Neural cell (in vitro differentiated cells): ENCODE data around the gene KLLN. TPM values are rescaled to one million over a fixed set of nuclear protein-coding genes. Genes with fewer than 3 reads are reported as not detected.

Source experiments
- H2AFZ ChIP-seq: fragments of 200-600, 300-800 bp; sonication (generic), shearing (Covaris generic); 2 replicates; pipeline ENCODE4 v1.6.0; 2014; ENCODE audit warnings: low read depth, mild to moderate bottlenecking, antibody characterized with exemption, low read length, moderate library complexity
- H3F3A ChIP-seq: fragments of 200-600 bp; shearing (Covaris generic); 2 replicates; pipeline ENCODE4 v1.6.1; 2016; ENCODE audit warnings: mild to moderate bottlenecking, moderate library complexity, mixed read lengths, antibody characterized with exemption, low read length; ENCODE audit not compliant: insufficient read depth, poor library complexity, severe bottlenecking
- H3K27ac ChIP-seq: fragments of 200-600, 300-800 bp; sonication (generic), shearing (Covaris generic); 2 replicates; pipeline ENCODE4 v1.5.1; 2014; ENCODE audit warnings: mild to moderate bottlenecking, low read length, moderate library complexity
- H3K27me3 ChIP-seq: fragments of 300-800, 200-600 bp; sonication (generic), shearing (Covaris generic); 2 replicates; pipeline ENCODE4 v1.6.0; 2014; ENCODE audit warnings: mild to moderate bottlenecking, low read depth, low read length, moderate library complexity; ENCODE audit not compliant: insufficient read depth
- H3K36me3 ChIP-seq: fragments of 300-800, 200-600 bp; sonication (generic), shearing (Covaris generic); 2 replicates; pipeline ENCODE4 v1.5.1; 2014; ENCODE audit warnings: mild to moderate bottlenecking, antibody characterized with exemption, low read length, moderate library complexity; ENCODE audit not compliant: insufficient read depth
- H3K4me2 ChIP-seq: fragments of 300-800, 200-600 bp; sonication (generic), shearing (Covaris generic); 2 replicates; pipeline ENCODE4 v1.6.0; 2014; ENCODE audit warnings: mild to moderate bottlenecking, low read length
- H3K4me3 ChIP-seq: fragments of 300-800, 200-600 bp; sonication (generic), shearing (Covaris generic); 2 replicates; pipeline ENCODE4 v1.5.1; 2014; ENCODE audit warnings: mild to moderate bottlenecking, low read length, moderate library complexity
- H3K79me2 ChIP-seq: fragments of 200-600 bp; shearing (Covaris generic); replicated peaks from 2 replicates; pipeline ENCODE4 v1.6.0; 2014; ENCODE audit warnings: mild to moderate bottlenecking, low read length, moderate library complexity; ENCODE audit not compliant: insufficient read depth
- H3K9ac ChIP-seq: fragments of 300-800, 200-600 bp; sonication (generic), shearing (Covaris generic); 2 replicates; pipeline ENCODE4 v1.6.1; 2016; ENCODE audit warnings: mild to moderate bottlenecking, low read length, mixed read lengths
- H3K9me2 ChIP-seq: fragments of 200-600 bp; shearing (Covaris generic); 2 replicates; pipeline ENCODE4 v1.6.1; 2016; ENCODE audit warnings: mild to moderate bottlenecking, low read length, mixed read lengths; ENCODE audit not compliant: insufficient read depth
- H3K9me3 ChIP-seq: fragments of 200-600, 300-800 bp; sonication (generic), shearing (Covaris generic); 2 replicates; pipeline ENCODE4 v1.6.1; 2016; ENCODE audit warnings: mild to moderate bottlenecking, mixed run types, low read length, moderate library complexity, mixed read lengths
- H4K20me1 ChIP-seq: fragments of 200-600 bp; shearing (Covaris generic); 2 replicates; pipeline ENCODE4 v1.6.1; 2016; ENCODE audit warnings: mild to moderate bottlenecking, mixed run types; ENCODE audit not compliant: insufficient read depth
- EP300 ChIP-seq: fragments of 450-650 bp; conservative IDR thresholded peaks from 2 replicates; pipeline ENCODE4 v1.6.1; 2014; ENCODE audit warnings: antibody characterized with exemption, mild to moderate bottlenecking, moderate library complexity; ENCODE audit not compliant: poor library complexity, severe bottlenecking
- EZH2 ChIP-seq: fragments of 200-600, 300-800 bp; shearing (Covaris generic), sonication (generic); IDR thresholded peaks from 2 replicates; pipeline ENCODE4 v1.6.1; 2014; ENCODE audit warnings: antibody characterized with exemption, low read length, borderline replicate concordance, mild to moderate bottlenecking; ENCODE audit not compliant: insufficient read depth, poor library complexity, severe bottlenecking
- MXI1 ChIP-seq: fragments of 450-650 bp; conservative IDR thresholded peaks from 2 replicates; pipeline ENCODE4 v1.6.1; 2014; ENCODE audit warnings: antibody characterized with exemption, mild to moderate bottlenecking; ENCODE audit not compliant: poor library complexity, severe bottlenecking
- POLR2AphosphoS5 ChIP-seq: IDR thresholded peaks from 2 replicates; pipeline ENCODE4 v1.6.1; 2012
- RAD21 ChIP-seq: fragments of 450-650 bp; conservative IDR thresholded peaks from 2 replicates; pipeline ENCODE4 v1.6.1; 2014; ENCODE audit warnings: antibody characterized with exemption, mild to moderate bottlenecking, moderate library complexity
- SMC3 ChIP-seq: fragments of 450-650 bp; conservative IDR thresholded peaks from 2 replicates; pipeline ENCODE4 v1.6.1; 2014; ENCODE audit warnings: antibody characterized with exemption, mild to moderate bottlenecking, moderate library complexity; ENCODE audit not compliant: poor library complexity
- polyA plus RNA-seq: library from polyadenylated mRNA; depleted of rRNA; stranded (reverse); fragments of >200 nt; gene quantifications from 2 replicates; pipeline ENCODE4 v1.2.3, GENCODE V29; 2014
- TF ChIP-seq, protein P1 (sequence below): fragments of 450-650 bp; IDR thresholded peaks from 2 replicates; pipeline ENCODE4 v1.5.1; 2014; ENCODE audit warnings: antibody characterized with exemption, mild to moderate bottlenecking, moderate library complexity; ENCODE audit not compliant: poor library complexity, severe bottlenecking
- TF ChIP-seq, protein P2 (sequence below): IDR thresholded peaks from 2 replicates; pipeline ENCODE4 v1.6.1; 2012; ENCODE audit warnings: borderline replicate concordance

The KLLN gene
- polyA plus RNA-seq, 1 donor from 2014 or later = 0.77 TPM

DNA sequence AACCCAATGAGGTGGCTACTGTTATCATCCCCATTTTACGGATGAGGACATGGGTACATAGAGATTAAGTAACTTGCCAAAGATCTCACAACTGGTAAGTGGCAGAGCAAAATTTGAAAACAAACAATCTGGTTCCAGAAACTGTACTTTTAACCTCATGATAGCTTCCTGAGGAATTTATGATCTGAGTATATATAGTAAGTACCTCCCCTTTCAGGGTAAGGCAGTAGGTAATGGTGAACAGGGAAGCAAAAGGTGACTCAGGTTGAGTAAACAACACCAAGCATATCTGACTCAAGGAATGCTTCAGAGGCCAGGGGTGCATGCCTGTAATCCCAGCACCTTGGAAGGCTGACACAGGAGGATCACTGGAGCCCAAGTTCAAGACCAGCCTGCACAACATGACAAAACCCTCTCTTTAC lies 21.1 kb downstream of the KLLN start:
- H3K9ac ChIP-seq = no peak overlapping the region
- no peak overlapping the region for H3K27ac ChIP-seq
- no peaks in the 10 kb centered on the region for H3K27me3 ChIP-seq
- H3K4me2 ChIP-seq = no peak overlapping the region
- H4K20me1 ChIP-seq = no peaks in the 10 kb centered on the region
- H3K9me2 ChIP-seq = no peaks in the 10 kb centered on the region
- H3K4me3 ChIP-seq = no peak overlapping the region
- no peaks in the 10 kb centered on the region for H3F3A ChIP-seq
- no peak for TF ChIP-seq EP300
- TF ChIP-seq POLR2AphosphoS5 = no peak
- no peaks in the 10 kb centered on the region for H3K36me3 ChIP-seq
- no peaks in the 10 kb centered on the region for H3K9me3 ChIP-seq
- no peak overlapping the region for H2AFZ ChIP-seq
- no peaks in the 10 kb centered on the region for H3K79me2 ChIP-seq

DNA sequence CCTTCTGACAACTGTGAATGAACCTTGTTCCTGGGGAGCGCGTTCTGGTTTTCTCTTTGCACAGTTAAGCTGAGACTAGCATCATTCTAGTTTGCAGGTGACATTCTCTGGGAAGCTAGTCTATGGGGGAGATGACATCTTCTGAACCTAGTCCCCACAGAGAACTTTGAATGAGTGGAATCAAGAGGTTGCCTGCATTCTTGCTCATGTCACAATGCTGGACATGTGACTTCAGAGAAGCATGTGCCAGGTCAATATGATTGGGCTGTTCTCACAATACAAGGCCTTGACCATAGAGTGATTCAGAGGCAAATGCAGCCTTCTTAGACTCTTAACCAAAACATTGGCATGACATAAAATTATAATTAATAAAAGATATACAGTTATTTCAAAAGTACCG lies 22.1 kb downstream of the KLLN start:
- Histone ChIP-seq H3K36me3 (no peaks in the 10 kb centered on the region), H3K4me3 (no peak overlapping the region), H3K27me3 (no peaks in the 10 kb centered on the region), H3F3A (no peaks in the 10 kb centered on the region), H3K9me3 (no peaks in the 10 kb centered on the region), H4K20me1 (no peaks in the 10 kb centered on the region), H3K4me2 (no peak overlapping the region), H3K79me2 (no peaks in the 10 kb centered on the region), H3K9ac (no peak overlapping the region), H3K9me2 (no peaks in the 10 kb centered on the region), H2AFZ (no peak overlapping the region), H3K27ac (no peak overlapping the region)
- TF ChIP-seq, protein P1, sequence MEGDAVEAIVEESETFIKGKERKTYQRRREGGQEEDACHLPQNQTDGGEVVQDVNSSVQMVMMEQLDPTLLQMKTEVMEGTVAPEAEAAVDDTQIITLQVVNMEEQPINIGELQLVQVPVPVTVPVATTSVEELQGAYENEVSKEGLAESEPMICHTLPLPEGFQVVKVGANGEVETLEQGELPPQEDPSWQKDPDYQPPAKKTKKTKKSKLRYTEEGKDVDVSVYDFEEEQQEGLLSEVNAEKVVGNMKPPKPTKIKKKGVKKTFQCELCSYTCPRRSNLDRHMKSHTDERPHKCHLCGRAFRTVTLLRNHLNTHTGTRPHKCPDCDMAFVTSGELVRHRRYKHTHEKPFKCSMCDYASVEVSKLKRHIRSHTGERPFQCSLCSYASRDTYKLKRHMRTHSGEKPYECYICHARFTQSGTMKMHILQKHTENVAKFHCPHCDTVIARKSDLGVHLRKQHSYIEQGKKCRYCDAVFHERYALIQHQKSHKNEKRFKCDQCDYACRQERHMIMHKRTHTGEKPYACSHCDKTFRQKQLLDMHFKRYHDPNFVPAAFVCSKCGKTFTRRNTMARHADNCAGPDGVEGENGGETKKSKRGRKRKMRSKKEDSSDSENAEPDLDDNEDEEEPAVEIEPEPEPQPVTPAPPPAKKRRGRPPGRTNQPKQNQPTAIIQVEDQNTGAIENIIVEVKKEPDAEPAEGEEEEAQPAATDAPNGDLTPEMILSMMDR = no peak
- no peak for TF ChIP-seq MXI1
- TF ChIP-seq RAD21 = no peak
- TF ChIP-seq EP300 = no peak
- no peak for TF ChIP-seq SMC3
- TF ChIP-seq EZH2 = no peak
- TF ChIP-seq POLR2AphosphoS5 = no peak

DNA sequence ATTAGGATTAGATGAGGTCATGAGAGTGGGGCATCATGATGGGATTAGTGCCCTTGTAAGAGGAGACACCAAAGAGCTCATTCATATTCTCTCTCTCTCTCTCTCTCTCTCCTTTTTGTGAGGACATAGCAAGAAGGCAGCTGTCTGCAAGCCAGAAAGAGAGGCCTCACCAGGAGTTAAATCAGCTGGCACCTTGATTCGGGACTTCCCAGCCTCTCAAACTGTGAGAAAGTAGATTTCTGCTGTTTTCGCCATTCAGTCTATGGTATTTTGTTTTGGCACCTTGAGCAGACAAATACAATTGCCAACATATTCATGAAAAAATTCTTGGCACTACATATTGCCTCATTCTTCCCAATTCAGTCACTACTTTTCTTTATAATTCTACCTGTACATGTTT lies 24.7 kb downstream of the KLLN start:
- Histone ChIP-seq H3K36me3 (no peaks in the 10 kb centered on the region), H4K20me1 (no peaks in the 10 kb centered on the region), H3K9ac (no peak overlapping the region), H3K27me3 (no peaks in the 10 kb centered on the region), H3K9me3 (no peaks in the 10 kb centered on the region), H3F3A (no peaks in the 10 kb centered on the region), H3K4me2 (no peak overlapping the region), H3K79me2 (no peaks in the 10 kb centered on the region), H3K27ac (no peak overlapping the region), H3K9me2 (no peaks in the 10 kb centered on the region), H3K4me3 (no peak overlapping the region), H2AFZ (no peak overlapping the region)
- TF ChIP-seq SMC3 (no peak), EP300 (no peak)
- TF ChIP-seq, protein P2, sequence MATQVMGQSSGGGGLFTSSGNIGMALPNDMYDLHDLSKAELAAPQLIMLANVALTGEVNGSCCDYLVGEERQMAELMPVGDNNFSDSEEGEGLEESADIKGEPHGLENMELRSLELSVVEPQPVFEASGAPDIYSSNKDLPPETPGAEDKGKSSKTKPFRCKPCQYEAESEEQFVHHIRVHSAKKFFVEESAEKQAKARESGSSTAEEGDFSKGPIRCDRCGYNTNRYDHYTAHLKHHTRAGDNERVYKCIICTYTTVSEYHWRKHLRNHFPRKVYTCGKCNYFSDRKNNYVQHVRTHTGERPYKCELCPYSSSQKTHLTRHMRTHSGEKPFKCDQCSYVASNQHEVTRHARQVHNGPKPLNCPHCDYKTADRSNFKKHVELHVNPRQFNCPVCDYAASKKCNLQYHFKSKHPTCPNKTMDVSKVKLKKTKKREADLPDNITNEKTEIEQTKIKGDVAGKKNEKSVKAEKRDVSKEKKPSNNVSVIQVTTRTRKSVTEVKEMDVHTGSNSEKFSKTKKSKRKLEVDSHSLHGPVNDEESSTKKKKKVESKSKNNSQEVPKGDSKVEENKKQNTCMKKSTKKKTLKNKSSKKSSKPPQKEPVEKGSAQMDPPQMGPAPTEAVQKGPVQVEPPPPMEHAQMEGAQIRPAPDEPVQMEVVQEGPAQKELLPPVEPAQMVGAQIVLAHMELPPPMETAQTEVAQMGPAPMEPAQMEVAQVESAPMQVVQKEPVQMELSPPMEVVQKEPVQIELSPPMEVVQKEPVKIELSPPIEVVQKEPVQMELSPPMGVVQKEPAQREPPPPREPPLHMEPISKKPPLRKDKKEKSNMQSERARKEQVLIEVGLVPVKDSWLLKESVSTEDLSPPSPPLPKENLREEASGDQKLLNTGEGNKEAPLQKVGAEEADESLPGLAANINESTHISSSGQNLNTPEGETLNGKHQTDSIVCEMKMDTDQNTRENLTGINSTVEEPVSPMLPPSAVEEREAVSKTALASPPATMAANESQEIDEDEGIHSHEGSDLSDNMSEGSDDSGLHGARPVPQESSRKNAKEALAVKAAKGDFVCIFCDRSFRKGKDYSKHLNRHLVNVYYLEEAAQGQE = no peak
